SK-N-SH treated with all-trans-retinoic acid at 6 μM for 48 hours (cell line): Measurements from ENCODE around the gene KCNIP1.

ENCODE experiments used
- BACH2 ChIP-seq: fragments of 250-450 bp; sonication (Bioruptor Pico); IDR thresholded peaks from 2 replicates; pipeline ENCODE4 v1.9.0; 2021; ENCODE audit warnings: mild to moderate bottlenecking, borderline replicate concordance
- ISL1 ChIP-seq: fragments of 250-450 bp; sonication (Bioruptor Pico); IDR thresholded peaks from 2 replicates; pipeline ENCODE4 v2.1.2; 2022; ENCODE audit warnings: mild to moderate bottlenecking, moderate library complexity
- POU6F1 ChIP-seq: fragments of 250-450 bp; sonication (Bioruptor Pico); IDR thresholded peaks from 2 replicates; pipeline ENCODE4 v1.8.0; 2021; ENCODE audit warnings: low read depth, mild to moderate bottlenecking, moderate library complexity, borderline replicate concordance
- RARB ChIP-seq: fragments of 250-450 bp; sonication (Bioruptor Pico); IDR thresholded peaks from 2 replicates; pipeline ENCODE4 v1.8.0; 2021; ENCODE audit warnings: mild to moderate bottlenecking, moderate library complexity
- TCF4 ChIP-seq: fragments of 250-450 bp; sonication (Bioruptor Pico); IDR thresholded peaks from 2 replicates; pipeline ENCODE4 v1.8.0; 2021; ENCODE audit warnings: mild to moderate bottlenecking, moderate library complexity, borderline replicate concordance
- ZNF70 ChIP-seq: fragments of 450-650 bp; formaldehyde crosslinking; IDR thresholded peaks from 2 replicates; pipeline ENCODE4 v1.5.0; 2020; ENCODE audit warnings: mild to moderate bottlenecking, moderate library complexity
- TF ChIP-seq, protein P1 (sequence below): fragments of 250-450 bp; sonication (Bioruptor Pico); IDR thresholded peaks from 2 replicates; pipeline ENCODE4 v1.5.0; 2020; ENCODE audit warnings: mild to moderate bottlenecking, moderate library complexity

GRCh38 chr5:170782438-170782837, 278.6 kb downstream of the KCNIP1 start:
- TF ChIP-seq POU6F1 (CRISPR knock-in tag), result no peak
- TF ChIP-seq ISL1 (CRISPR knock-in tag), result no peak
- TF ChIP-seq, protein P1, sequence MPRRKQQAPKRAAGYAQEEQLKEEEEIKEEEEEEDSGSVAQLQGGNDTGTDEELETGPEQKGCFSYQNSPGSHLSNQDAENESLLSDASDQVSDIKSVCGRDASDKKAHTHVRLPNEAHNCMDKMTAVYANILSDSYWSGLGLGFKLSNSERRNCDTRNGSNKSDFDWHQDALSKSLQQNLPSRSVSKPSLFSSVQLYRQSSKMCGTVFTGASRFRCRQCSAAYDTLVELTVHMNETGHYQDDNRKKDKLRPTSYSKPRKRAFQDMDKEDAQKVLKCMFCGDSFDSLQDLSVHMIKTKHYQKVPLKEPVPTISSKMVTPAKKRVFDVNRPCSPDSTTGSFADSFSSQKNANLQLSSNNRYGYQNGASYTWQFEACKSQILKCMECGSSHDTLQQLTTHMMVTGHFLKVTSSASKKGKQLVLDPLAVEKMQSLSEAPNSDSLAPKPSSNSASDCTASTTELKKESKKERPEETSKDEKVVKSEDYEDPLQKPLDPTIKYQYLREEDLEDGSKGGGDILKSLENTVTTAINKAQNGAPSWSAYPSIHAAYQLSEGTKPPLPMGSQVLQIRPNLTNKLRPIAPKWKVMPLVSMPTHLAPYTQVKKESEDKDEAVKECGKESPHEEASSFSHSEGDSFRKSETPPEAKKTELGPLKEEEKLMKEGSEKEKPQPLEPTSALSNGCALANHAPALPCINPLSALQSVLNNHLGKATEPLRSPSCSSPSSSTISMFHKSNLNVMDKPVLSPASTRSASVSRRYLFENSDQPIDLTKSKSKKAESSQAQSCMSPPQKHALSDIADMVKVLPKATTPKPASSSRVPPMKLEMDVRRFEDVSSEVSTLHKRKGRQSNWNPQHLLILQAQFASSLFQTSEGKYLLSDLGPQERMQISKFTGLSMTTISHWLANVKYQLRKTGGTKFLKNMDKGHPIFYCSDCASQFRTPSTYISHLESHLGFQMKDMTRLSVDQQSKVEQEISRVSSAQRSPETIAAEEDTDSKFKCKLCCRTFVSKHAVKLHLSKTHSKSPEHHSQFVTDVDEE (CRISPR knock-in tag), result no peak
- no peak for TF ChIP-seq BACH2 (CRISPR knock-in tag)
- TF ChIP-seq ZNF70 (CRISPR knock-in tag), result no peak
- TF ChIP-seq RARB (CRISPR knock-in tag), result no peak
- no peak for TF ChIP-seq TCF4 (CRISPR knock-in tag)
